ENCODE measurements around the gene PRR7. TPM values are rescaled to one million over a fixed set of nuclear protein-coding genes. Genes with fewer than 3 reads are reported as not detected.

Gene PRR7
- polyA plus RNA-seq, 5 donors = 0.39 to 2.5 (median 0.63) TPM

- peak; percentile 85 for DNase-seq
Observed at GRCh38 chr5:177496727-177497291, 50.2 kb downstream of the PRR7 start.

- DNase-seq = peak; percentile 99
Observed at GRCh38 chr5:177497292-177498012, 50.8 kb downstream of the PRR7 start, which contains the start of gene PDLIM7. Gene PDLIM7, minus strand, starts transcription at chr5:177497604. Its CDS starts 1,092 bp downstream, at chr5:177496512.

GRCh38 chr5:177498013-177498787 is 51.6 kb downstream of the PRR7 start:
- DNase-seq = no peak

- DNase-seq = no peak
Observed at GRCh38 chr5:177499842-177500241, 53.2 kb downstream of the PRR7 start.

DNA sequence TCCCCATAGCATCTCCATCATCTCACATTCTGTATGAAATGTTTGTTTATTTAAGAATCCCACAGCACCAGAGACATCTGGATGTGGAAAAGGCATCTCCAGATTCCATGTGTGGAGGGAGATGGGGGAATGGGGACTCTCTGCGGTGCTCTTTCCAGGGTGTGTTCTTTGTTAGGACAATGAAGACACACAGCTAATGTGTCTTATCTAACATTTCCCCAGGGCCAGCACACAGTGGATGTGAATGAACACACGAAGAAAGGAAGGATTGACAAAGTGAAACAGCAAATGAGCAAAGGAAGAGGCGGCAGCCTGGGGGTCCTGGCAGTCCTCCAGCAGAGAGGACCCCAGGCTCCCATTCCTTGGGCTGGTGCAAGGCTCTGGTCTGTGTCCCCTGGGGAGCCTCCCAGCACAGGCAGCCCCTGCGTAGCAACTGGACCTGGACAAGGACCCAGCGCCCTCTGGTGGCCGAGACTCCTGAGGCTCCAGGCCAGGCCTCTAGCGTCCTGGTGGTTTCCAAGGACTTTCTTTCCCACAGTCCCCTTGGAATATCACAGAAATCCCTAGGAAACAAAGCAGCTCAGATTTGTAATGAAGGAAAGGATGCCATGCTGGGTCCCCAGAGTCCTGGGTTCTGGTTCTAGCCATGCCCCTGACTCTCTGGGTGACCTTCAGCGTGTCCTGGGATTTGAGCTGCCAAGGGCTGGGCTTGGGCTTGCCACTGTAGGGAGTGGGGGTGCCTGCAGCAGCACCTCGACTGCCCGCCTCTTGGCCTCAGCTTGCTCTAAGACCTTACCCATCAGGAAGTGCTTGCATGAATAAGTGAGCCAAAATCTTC is 54.3 kb downstream of the PRR7 start:
- DNase-seq = peak; percentile 75 to 86

GRCh38 chr5:177501874-177502678 is 55.5 kb downstream of the PRR7 start:
- no peak for DNase-seq

- DNase-seq = no peak
Observed at GRCh38 chr5:177502886-177503285, 56.3 kb downstream of the PRR7 start.

DNA sequence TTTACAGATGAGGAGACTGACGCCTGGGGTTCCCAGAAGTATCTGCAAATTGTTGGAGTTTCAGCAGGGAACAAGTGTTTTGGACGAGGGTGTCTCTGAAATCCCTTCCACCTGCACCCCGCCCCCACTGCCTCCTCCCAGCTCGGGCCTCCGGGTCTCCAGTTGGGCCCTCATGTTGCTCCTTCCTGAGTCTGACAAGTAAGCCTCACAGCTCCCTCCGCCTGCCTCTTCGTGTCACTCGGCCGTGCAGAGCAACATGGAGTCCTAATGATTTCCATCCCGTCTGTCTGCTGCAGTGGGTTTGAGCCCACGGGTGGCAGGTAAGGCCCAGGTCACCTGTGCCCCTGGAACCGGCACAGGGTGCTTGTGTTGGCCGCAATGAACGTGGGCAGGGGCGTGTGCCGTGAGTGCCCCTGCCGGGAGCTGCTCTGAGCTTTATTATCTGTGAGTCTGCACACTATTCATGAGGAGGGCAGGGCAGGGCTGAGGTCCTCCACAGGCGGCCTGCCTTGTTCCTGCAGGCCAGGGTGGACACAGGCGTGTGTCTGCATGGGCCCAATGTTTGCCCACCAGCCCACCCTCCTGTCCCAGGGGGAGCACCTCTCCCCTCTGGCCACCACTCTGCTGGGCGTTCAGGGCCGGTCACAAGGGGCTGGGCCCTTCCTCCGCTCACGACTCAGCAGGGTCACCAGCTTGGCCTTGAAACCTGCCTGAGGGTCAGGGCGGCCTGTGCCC is 56.9 kb downstream of the PRR7 start:
- DNase-seq = no peak

DNA sequence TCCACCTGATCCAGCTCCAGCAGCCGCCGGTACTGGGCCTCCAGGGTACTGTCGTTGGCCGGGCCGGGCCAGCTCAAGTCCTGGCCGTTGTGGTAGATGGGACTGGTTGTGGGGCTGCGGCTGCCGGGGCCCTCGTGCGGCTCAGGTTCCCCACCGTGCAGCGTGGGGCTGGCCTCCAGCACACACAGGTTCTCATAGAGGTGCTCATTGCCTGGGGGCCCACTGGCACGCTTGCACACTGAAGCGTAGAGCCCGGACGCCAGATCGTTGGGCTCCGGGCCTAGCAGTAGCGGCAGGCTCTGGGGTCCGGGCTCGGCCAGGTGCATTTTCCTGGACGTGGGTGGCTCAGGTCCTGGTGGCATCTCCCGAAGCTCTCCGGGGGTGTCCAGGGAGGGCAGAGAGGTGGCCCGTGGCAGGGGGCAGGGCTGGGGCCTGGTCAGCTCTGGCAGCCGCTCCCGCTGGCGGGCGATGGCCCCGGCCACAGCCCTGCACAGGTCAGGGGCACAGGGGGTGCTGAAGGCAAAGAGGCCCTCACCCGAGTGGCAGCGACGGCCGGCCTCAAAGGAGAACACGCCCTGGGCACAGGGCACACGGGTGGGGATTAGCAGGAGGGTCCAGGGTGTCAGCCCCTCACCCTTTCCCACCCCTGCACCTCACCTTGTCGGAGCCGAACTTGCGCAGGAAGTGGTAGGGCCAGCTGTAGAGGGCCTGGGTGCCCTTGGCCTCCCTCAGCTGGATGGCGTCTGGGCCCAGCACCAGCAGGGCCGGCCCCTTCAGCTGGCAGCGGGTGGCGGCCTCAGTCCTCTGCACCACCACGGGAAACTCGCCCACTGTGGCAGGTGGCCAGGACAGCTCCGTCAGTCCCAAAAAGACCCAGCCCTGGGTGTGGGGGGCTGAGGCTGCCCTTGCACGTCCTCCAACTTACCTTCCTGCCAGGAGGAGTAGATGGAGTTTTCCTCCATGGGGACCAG is 57.8 kb downstream of the PRR7 start:
- no peak for DNase-seq

DNA sequence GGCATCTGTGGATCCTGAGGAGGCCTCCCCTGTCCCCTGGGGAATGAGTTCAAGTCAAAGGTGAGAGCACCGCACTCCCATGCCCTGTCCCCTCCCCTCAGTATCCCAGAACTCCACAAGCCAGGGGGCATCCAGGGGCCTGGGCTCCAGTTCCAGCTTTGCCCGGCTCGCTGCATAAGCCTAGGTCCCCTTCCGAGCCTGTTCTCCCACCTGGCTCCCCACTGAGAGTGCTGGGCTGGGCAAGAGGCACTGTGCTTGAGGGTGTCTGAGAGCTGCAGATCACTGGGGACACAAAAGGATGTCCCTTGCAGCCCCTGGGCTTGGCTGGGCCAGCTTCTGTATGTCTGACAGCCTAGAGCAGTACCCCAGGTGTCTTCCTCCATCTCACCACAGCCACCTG is 58.5 kb downstream of the PRR7 start:
- no peak for DNase-seq

Other genes with a start within 250 kb of the PRR7 start
- gene RAB24, start 143.1 kb upstream of the PRR7 start, polyA plus RNA-seq (ENCODE audit: insufficient read depth in 1 of 5, insufficient read length in 5 of 5, low replicate concordance in 1 of 5) = 10 to 100 TPM; 21.0 to 44.5 (median 27.0) TPM
- gene PRELID1, start 143.0 kb upstream of the PRR7 start, polyA plus RNA-seq (ENCODE audit: insufficient read depth in 1 of 5, insufficient read length in 5 of 5, low replicate concordance in 1 of 5) = 100 to 1,000 TPM in 1 of 5 donors, 10 to 100 TPM in 4; 75.9 to 128 (median 93.9) TPM
- gene MXD3, start 134.9 kb upstream of the PRR7 start, polyA plus RNA-seq (ENCODE audit: insufficient read depth in 1 of 5, insufficient read length in 5 of 5, low replicate concordance in 1 of 5) = 10 to 100 TPM; 16.7 to 39.9 (median 30.3) TPM
- 100 to 1,000 TPM in 4 of 5 donors, 10 to 100 TPM in 1; 85.2 to 137 (median 105) TPM for gene LMAN2, start 95.1 kb upstream of the PRR7 start, polyA plus RNA-seq (ENCODE audit: insufficient read depth in 1 of 5, insufficient read length in 5 of 5, low replicate concordance in 1 of 5)
- 10 to 100 TPM in 1 of 5 donors, 1 to 10 TPM in 4; 3.6 to 14.0 (median 8.5) TPM for gene RGS14, start 88.9 kb upstream of the PRR7 start, polyA plus RNA-seq (ENCODE audit: insufficient read depth in 1 of 5, insufficient read length in 5 of 5, low replicate concordance in 1 of 5)
- gene SLC34A1, start 62.4 kb upstream of the PRR7 start, polyA plus RNA-seq (ENCODE audit: insufficient read depth in 1 of 5, insufficient read length in 5 of 5, low replicate concordance in 1 of 5) = under 1 TPM in 1 of 5 donors, not detected in 4; 0.51 TPM
- gene PFN3, start 46.2 kb upstream of the PRR7 start, polyA plus RNA-seq (ENCODE audit: insufficient read depth in 1 of 5, insufficient read length in 5 of 5, low replicate concordance in 1 of 5) = not detected
- under 1 TPM in 4 of 5 donors, not detected in 1; 0.09 to 0.40 (median 0.17) TPM for gene F12, start 37.2 kb upstream of the PRR7 start, polyA plus RNA-seq (ENCODE audit: insufficient read depth in 1 of 5, insufficient read length in 5 of 5, low replicate concordance in 1 of 5)
- 10 to 100 TPM; 14.8 to 27.7 (median 17.7) TPM for gene GRK6, start 20.1 kb upstream of the PRR7 start, polyA plus RNA-seq (ENCODE audit: insufficient read depth in 1 of 5, insufficient read length in 5 of 5, low replicate concordance in 1 of 5)
- 100 to 1,000 TPM; 121 to 218 (median 139) TPM for gene DBN1, start 26.8 kb downstream of the PRR7 start, polyA plus RNA-seq (ENCODE audit: insufficient read depth in 1 of 5, insufficient read length in 5 of 5, low replicate concordance in 1 of 5)
- gene PDLIM7, start 50.8 kb downstream of the PRR7 start, polyA plus RNA-seq (ENCODE audit: insufficient read depth in 1 of 5, insufficient read length in 5 of 5, low replicate concordance in 1 of 5) = 100 to 1,000 TPM in 1 of 5 donors, 10 to 100 TPM in 4; 55.0 to 128 (median 85.9) TPM
- gene DOK3, start 63.0 kb downstream of the PRR7 start, polyA plus RNA-seq (ENCODE audit: insufficient read depth in 1 of 5, insufficient read length in 5 of 5, low replicate concordance in 1 of 5) = 1 to 10 TPM; 5.6 to 6.6 (median 6.4) TPM
- 100 to 1,000 TPM in 1 of 5 donors, 10 to 100 TPM in 4; 74.4 to 104 (median 84.1) TPM for gene DDX41, start 70.1 kb downstream of the PRR7 start, polyA plus RNA-seq (ENCODE audit: insufficient read depth in 1 of 5, insufficient read length in 5 of 5, low replicate concordance in 1 of 5)
- gene FAM193B, start 107.7 kb downstream of the PRR7 start, polyA plus RNA-seq (ENCODE audit: insufficient read depth in 1 of 5, insufficient read length in 5 of 5, low replicate concordance in 1 of 5) = 100 to 1,000 TPM in 1 of 5 donors, 10 to 100 TPM in 4; 84.2 to 108 (median 94.9) TPM
- gene TMED9, start 145.4 kb downstream of the PRR7 start, polyA plus RNA-seq (ENCODE audit: insufficient read depth in 1 of 5, insufficient read length in 5 of 5, low replicate concordance in 1 of 5) = 100 to 1,000 TPM; 117 to 180 (median 130) TPM
- 10 to 100 TPM; 17.3 to 30.0 (median 21.2) TPM for gene B4GALT7, start 153.3 kb downstream of the PRR7 start, polyA plus RNA-seq (ENCODE audit: insufficient read depth in 1 of 5, insufficient read length in 5 of 5, low replicate concordance in 1 of 5)